Natural killer cell (primary cell): Measurements from ENCODE around the gene NUDCD3. TPM values are rescaled to one million over a fixed set of nuclear protein-coding genes. Genes with fewer than 3 reads are reported as not detected.
A peak's percentile ranks its signal among the peaks of the same experiment; 100 is the strongest.

Experiments
- ATAC-seq, 3 donors: fragments of 150-1000 bp in 2 of 3; fragments of 200-7000 bp in 1 of 3; cut with Tn5 transposase; 1 replicate in 1 of 3; 2 replicates in 2 of 3; pipeline ENCODE4 v1.10.0; 2021; ENCODE audit warnings: mild to moderate bottlenecking in 2 of 3, moderate library complexity in 2 of 3
- DNase-seq, 2 donors: peaks; one replicate each; pipeline versions ENCODE4 v3.0.0 to v3.0.0-alpha.2; 2013 to 2021; ENCODE audit warnings: mixed read lengths in 1 of 2
- H3K27ac ChIP-seq: one replicate; pipeline ENCODE4 v1.5.1; 2013; ENCODE audit warnings: mild to moderate bottlenecking, low read length
- H3K27me3 ChIP-seq: one replicate; pipeline ENCODE4 v1.6.1; 2013; ENCODE audit warnings: low read length; ENCODE audit not compliant: control insufficient read depth, insufficient read depth
- H3K36me3 ChIP-seq: one replicate; pipeline ENCODE4 v1.6.1; 2013; ENCODE audit warnings: low read length; ENCODE audit not compliant: control insufficient read depth, insufficient read depth
- H3K4me1 ChIP-seq: one replicate; pipeline ENCODE4 v1.6.1; 2013; ENCODE audit warnings: low read length; ENCODE audit not compliant: control insufficient read depth, insufficient read depth
- H3K4me3 ChIP-seq: one replicate; pipeline ENCODE4 v1.5.1; 2013; ENCODE audit warnings: low read length
- H3K9me3 ChIP-seq: one replicate; pipeline ENCODE4 v1.6.1; 2013; ENCODE audit warnings: low read length; ENCODE audit not compliant: control insufficient read depth, insufficient read depth
- H3K27ac Mint-ChIP-seq, 2 donors: one replicate each; pipeline ENCODE4 v1.8.0; 2022; ENCODE audit warnings: mild to moderate bottlenecking in 2 of 2, mixed read lengths in 2 of 2, moderate library complexity in 1 of 2
- H3K27me3 Mint-ChIP-seq, 2 donors: one replicate each; pipeline ENCODE4 v1.8.0; 2022; ENCODE audit warnings: low read depth in 2 of 2, mixed read lengths in 2 of 2
- H3K36me3 Mint-ChIP-seq: one replicate; pipeline ENCODE4 v1.8.0; 2022; ENCODE audit warnings: mixed read lengths
- H3K4me1 Mint-ChIP-seq, 2 donors: one replicate each; pipeline ENCODE4 v1.8.0; 2022; ENCODE audit warnings: mixed read lengths in 2 of 2
- H3K4me3 Mint-ChIP-seq: one replicate; pipeline ENCODE4 v1.8.0; 2022; ENCODE audit warnings: mild to moderate bottlenecking, moderate library complexity, mixed read lengths
- H3K9me3 Mint-ChIP-seq, 2 donors: one replicate each; pipeline ENCODE4 v1.8.0; 2022; ENCODE audit warnings: mixed read lengths in 2 of 2
- WGBS: methylation state at CpG from one replicate; pipeline ENCODE4 v1.1.7; 2013; ENCODE audit warnings: missing lambda C conversion rate; ENCODE audit not compliant: insufficient coverage; 5-methylcytosine and 5-hydroxymethylcytosine counted together
- intact Hi-C: fragments of 100-400 bp; cut with micrococcal nuclease; formaldehyde crosslinking; loops from one replicate; pipeline ENCODE4 v1.14.2; 2022
- total RNA-seq, 4 donors: library from RNA; stranded (reverse); fragments of 120-200 nt in 1 of 4; gene quantifications; one replicate each; pipeline versions ENCODE4 v1.2.3 to v1.2.4, GENCODE V29; 2013 to 2022
- TF ChIP-seq, protein P1 (sequence below): fragments of 200-600 bp; IDR thresholded peaks from one replicate; pipeline ENCODE4 v1.8.0; 2022; ENCODE audit warnings: antibody characterized with exemption

NUDCD3 gene
- total RNA-seq, 3 donors from 2014 or later (not counting 1 experiment from before 2014, with no cell fraction given) = 50.1 to 79.9 (median 68.7) TPM

DNA sequence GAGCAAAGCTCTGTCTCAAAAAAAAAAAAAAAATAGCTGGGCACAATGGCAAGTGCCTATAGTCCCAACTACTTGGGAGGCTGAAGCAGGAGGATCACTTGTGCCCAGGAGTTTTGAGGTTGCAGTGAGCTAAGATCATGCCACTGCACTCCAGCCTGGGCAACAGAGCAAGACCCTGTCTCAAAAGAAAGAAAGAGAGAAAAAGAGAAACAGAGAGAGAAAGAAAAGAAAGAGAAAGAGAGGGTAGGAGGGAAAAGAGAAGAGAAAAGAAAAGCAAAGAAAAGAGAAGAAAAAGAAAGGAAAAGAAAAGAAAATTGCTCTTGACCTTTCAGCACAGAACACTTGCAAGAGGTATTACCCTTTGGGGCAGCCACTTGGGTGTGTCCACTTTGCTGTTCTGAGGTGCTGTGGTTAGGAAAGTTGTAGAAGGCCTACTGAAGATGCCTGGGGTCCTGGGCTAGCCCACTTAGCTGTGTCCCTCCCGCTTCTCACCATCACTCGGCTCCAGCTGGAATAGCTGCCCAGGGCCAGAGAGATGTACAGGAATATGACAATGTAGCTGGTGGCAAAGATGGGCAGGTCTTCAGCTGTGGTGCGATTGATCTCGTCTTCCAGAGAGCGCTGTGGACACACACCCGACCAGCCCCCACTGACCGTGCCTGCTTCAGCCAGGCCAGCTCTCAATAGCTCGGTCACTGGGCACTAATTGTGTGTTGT is 45.0 kb upstream of the NUDCD3 start:
- H3K4me1 ChIP-seq = no peaks in the 10 kb centered on the region
- H3K9me3 ChIP-seq = no peaks in the 10 kb centered on the region
- no peaks in the 10 kb centered on the region for H3K27me3 Mint-ChIP-seq
- no peak for DNase-seq
- H3K4me3 Mint-ChIP-seq = no peak overlapping the region
- TF ChIP-seq, protein P1, sequence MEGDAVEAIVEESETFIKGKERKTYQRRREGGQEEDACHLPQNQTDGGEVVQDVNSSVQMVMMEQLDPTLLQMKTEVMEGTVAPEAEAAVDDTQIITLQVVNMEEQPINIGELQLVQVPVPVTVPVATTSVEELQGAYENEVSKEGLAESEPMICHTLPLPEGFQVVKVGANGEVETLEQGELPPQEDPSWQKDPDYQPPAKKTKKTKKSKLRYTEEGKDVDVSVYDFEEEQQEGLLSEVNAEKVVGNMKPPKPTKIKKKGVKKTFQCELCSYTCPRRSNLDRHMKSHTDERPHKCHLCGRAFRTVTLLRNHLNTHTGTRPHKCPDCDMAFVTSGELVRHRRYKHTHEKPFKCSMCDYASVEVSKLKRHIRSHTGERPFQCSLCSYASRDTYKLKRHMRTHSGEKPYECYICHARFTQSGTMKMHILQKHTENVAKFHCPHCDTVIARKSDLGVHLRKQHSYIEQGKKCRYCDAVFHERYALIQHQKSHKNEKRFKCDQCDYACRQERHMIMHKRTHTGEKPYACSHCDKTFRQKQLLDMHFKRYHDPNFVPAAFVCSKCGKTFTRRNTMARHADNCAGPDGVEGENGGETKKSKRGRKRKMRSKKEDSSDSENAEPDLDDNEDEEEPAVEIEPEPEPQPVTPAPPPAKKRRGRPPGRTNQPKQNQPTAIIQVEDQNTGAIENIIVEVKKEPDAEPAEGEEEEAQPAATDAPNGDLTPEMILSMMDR = no peak
- intact Hi-C loops = no loop called here
- H3K27ac ChIP-seq = no peak overlapping the region
- H3K36me3 ChIP-seq = no peaks in the 10 kb centered on the region
- 92% methylated on average over 8 of the region's 8 CpGs for WGBS
- H3K27ac Mint-ChIP-seq = no peak overlapping the region
- H3K9me3 Mint-ChIP-seq = no peaks in the 10 kb centered on the region
- no peaks in the 10 kb centered on the region for H3K36me3 Mint-ChIP-seq
- H3K27me3 ChIP-seq = no peaks in the 10 kb centered on the region
- no peak for ATAC-seq
- H3K4me3 ChIP-seq = no peak overlapping the region
- H3K4me1 Mint-ChIP-seq = no peaks in the 10 kb centered on the region

DNA sequence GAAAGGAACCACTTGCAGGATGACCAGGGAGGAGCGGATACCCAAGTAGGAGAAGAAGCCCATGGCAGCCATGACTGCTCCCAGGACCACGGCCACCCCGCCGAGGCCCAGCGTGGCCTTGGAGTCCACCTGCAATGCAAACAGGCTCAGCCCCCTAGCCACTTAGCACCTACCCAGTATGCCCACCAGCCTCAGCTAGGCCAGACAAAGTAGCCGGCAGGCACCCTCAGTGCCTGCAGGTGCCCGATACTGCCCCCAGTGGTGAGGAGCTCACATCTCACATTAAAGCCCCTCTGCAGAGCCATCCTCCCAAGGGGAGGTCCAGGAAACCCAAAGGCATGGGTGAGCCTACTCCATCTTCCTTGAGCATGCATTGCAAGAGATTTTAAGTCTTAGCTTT is 44.0 kb upstream of the NUDCD3 start:
- no peaks in the 10 kb centered on the region for H3K36me3 Mint-ChIP-seq
- Histone ChIP-seq H3K27ac (no peak overlapping the region), H3K4me3 (no peak overlapping the region), H3K9me3 (no peaks in the 10 kb centered on the region), H3K36me3 (no peaks in the 10 kb centered on the region), H3K4me1 (no peaks in the 10 kb centered on the region), H3K27me3 (no peaks in the 10 kb centered on the region)
- TF ChIP-seq, protein P1 = peak; percentile 62
- no peaks in the 10 kb centered on the region for H3K4me1 Mint-ChIP-seq
- H3K4me3 Mint-ChIP-seq = no peak overlapping the region
- H3K27me3 Mint-ChIP-seq = no peaks in the 10 kb centered on the region
- WGBS = 75% methylated on average over 7 of the region's 7 CpGs
- no peaks in the 10 kb centered on the region for H3K9me3 Mint-ChIP-seq
- no peak overlapping the region for H3K27ac Mint-ChIP-seq
- ATAC-seq (peak; percentile 68 to 91 (median 84)), DNase-seq (peak; percentile 33 to 66)
- intact Hi-C loops = no loop called here

DNA sequence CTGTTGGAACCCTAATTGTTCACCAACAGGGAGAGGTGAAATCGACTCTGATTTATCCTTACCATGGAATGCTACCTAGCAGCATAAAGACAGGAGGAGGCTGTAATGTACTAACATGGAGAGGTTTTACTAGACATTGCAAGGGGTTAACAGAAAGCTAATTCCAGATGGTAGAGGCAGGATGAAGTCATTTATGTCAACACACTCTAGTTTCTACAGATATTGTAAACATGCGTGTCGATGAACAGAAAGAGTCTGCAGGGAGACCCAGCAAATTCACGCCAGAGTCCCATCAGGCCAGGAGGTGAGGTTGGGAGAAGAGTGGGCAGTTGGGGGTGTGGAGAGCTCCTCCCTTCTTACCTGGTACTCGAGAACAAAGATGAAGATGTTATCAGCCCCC is 43.6 kb upstream of the NUDCD3 start:
- no peak overlapping the region for H3K27ac Mint-ChIP-seq
- 96% methylated on average over 5 of the region's 5 CpGs for WGBS
- H3K4me1 ChIP-seq = no peaks in the 10 kb centered on the region

More for the DNA sequence above, 43.6 kb upstream of the NUDCD3 start:
- H3K4me1 Mint-ChIP-seq = no peaks in the 10 kb centered on the region
- Histone ChIP-seq H3K4me3 (no peak overlapping the region), H3K9me3 (no peaks in the 10 kb centered on the region), H3K27me3 (no peaks in the 10 kb centered on the region), H3K27ac (no peak overlapping the region), H3K36me3 (no peaks in the 10 kb centered on the region)
- H3K4me3 Mint-ChIP-seq = no peak overlapping the region
- intact Hi-C loops = no loop called here
- H3K36me3 Mint-ChIP-seq = no peaks in the 10 kb centered on the region
- H3K27me3 Mint-ChIP-seq = no peaks in the 10 kb centered on the region
- TF ChIP-seq, protein P1 = no peak
- peaks cover 0 to under 1% of the 10 kb centered on the region in 2 donors for H3K9me3 Mint-ChIP-seq
- no peak for DNase-seq
- ATAC-seq = no peak
